Heart left ventricle (tissue), 13 donors: Measurements from ENCODE around the gene OTUD6A.

Experiments
- CTCF ChIP-seq, 12 donors: fragments of 200-600 bp; sonication (generic) in 4 of 12; IDR thresholded peaks; one replicate each; pipeline versions ENCODE4 v1.5.0 to v1.8.0; 2018 to 2022; ENCODE audit warnings: antibody characterized with exemption in 12 of 12, mild to moderate bottlenecking in 5 of 12
- POLR2A ChIP-seq, 2 donors: fragments of 450-650 bp; IDR thresholded peaks; one replicate each; pipeline ENCODE4 v1.6.1; 2017; ENCODE audit warnings: antibody characterized with exemption in 2 of 2, mild to moderate bottlenecking in 2 of 2, moderate library complexity in 2 of 2
- donor health status: ischemic (EF 13 %, LVEDD 7.1; RV severe dilation, severe dysfunction).
- donor health status: DM: no; HTN: yes; CAD: no.
- donor health status: DM: no; HTN: no; CAD: no.
- donor health status: ischemic (EF 25% LVEDD 6.9; RV normal size, moderate dysfunction).
- donor health status: ischemic (EF 25% LVEDD 5.7; RV mildly dilated, moderate dysfunction).
- donor health status: ischemic (EF 35%, LVEDD 5.7; RV mildly dilated, moderate dysfunction).
- donor health status: nonischemic (EF 11% LVEDD 7.7; RV severe dilation, severe dysfunction).
- donor health status: DM: yes; HTN: yes; CAD: no.
- donor health status: PGD.
- donor health status: ischemic (EF 29% LVEDD 5.4; RV normal size, mild dysfunction).
- donor health status: nonischemic (EF 23%, LVEDD 6.1; RV moderate dilation, normal function).

GRCh38 chrX:70084592-70085240, 22.5 kb downstream of the OTUD6A start:
- TF ChIP-seq CTCF (IDR thresholded peaks at IDR 0.05) (no peak), POLR2A (IDR thresholded peaks at IDR 0.05) (no peak)
